HS-27A (cell line): ENCODE results near the gene DPM2.

Experiments used
- DNase-seq: peaks from one replicate; pipeline ENCODE4 v3.0.0-alpha.2; 2012; ENCODE audit warnings: low read depth, missing footprints

DPM2 gene

DNA sequence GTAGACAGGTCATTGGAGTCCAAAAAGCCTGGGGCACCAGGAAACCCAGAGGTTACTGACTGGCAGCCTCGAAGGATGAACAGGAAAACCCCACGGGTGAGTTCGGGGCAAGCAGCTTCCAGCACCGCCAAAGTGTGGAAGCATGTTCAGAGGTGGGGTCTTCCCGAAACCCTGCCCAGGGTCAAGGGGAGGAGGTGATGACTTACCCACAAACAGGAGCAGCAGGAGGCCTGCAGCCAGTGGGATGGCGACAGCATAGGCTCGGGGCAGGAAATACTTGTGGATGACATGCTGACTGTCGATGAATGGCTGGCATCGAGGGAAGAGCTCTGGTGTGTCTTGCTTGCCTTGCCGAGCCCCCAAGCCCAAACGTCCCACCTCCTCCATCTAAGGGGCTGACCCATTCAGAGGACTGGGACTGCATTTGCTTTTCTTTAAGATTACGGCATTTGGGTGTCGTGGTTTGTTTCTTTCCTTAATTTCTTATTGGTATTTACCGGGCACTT is 1.3 kb downstream of the DPM2 start:
- DNase-seq, result no peak

- no peak for DNase-seq
Measured at GRCh38 chr9:127935765-127936221, 1.9 kb downstream of the DPM2 start.

- no peak for DNase-seq
Measured at GRCh38 chr9:127934986-127935385, 2.7 kb downstream of the DPM2 start.

DNA sequence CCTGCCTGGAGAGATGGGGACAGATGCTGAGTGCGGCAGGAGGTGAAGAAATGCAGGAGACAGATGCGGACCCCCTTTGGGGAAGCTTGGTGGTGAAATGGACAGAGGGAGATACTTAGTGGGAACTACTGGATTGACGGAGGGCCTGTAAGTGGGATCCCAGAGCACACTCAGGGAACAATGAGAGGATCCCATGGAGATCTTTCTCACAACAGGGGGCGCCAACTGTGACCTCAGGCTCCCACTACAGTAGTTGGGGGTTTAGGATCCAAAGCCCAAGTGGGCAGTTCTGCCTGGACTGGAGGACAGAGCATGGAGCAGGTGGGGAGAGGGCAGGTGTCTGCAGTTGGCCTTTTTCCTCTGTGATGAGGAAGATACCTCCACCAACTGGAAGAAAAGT is 3.4 kb downstream of the DPM2 start:
- DNase-seq, result no peak

GRCh38 chr9:127931092-127931881 is 6.4 kb downstream of the DPM2 start:
- DNase-seq, result no peak

DNA sequence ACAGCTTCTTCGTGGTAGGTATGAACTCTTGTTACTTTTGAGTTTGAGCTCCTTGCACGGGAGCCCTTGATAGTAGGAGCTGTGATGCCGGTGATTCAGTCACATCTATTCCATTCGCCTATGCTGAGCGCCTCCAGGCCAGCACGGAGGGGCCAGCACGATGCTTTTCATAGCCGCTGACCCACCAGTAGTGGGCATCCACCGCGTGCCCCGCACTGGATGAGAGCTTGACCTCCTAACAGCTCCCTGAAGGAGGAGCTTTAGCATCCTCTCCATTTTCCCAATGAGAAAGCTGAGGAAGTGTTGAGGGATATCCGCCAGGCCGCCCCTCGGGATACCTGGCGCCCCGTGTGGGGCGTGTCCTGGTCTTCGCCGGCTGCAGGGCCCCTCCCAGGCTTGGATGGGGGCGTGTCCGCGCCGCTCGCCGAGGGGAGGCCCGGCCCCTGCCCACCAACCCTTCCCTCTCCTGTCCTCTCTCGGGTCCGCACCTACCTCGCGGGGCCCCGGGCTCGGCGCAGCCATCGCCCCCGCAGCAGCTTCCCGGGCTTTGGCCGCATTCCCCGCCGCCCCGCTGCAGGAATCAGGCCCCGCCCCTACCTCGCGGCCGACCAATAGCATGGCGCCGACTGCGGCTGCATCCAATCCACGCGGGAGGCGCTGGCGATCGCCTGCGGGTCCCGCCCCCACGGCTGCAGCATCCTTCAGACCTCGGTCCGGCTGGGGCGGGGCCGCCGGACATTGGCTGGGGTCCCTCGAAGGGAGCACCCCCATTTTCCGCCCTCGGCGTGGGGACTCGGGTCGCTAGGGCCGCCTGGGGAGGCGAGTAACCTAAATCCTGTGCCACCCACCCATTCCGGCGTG is 7.2 kb downstream of the DPM2 start, which contains the start of gene PIP5KL1:
TSS of gene PIP5KL1 (minus strand) at position 547 of the 861 bp plus-strand sequence. CDS start at position 522, 25 bp downstream.
- DNase-seq, result peak; percentile 66

DNA sequence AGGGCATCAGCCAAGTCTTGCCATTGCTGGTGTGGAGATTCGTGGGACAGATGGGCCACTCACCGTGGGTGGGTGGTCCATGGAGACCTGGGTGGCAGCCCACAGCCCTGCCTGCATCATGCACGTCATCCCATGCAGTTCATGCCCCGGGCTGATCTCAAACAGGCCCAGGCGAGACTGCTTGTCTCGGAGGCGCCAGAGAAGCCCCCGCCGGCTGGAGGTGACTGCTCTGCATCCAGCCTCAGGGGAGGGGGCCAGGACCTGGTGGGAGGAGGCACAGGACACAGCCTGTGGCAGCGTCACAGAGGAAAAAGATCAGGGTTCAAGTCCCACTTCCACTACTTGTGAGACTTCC is 8.1 kb downstream of the DPM2 start:
- no peak for DNase-seq

GRCh38 chr9:127928676-127929624 is 8.7 kb downstream of the DPM2 start:
- no peak for DNase-seq

- no peak for DNase-seq
Measured at GRCh38 chr9:127927988-127928675, 9.5 kb downstream of the DPM2 start.

DNA sequence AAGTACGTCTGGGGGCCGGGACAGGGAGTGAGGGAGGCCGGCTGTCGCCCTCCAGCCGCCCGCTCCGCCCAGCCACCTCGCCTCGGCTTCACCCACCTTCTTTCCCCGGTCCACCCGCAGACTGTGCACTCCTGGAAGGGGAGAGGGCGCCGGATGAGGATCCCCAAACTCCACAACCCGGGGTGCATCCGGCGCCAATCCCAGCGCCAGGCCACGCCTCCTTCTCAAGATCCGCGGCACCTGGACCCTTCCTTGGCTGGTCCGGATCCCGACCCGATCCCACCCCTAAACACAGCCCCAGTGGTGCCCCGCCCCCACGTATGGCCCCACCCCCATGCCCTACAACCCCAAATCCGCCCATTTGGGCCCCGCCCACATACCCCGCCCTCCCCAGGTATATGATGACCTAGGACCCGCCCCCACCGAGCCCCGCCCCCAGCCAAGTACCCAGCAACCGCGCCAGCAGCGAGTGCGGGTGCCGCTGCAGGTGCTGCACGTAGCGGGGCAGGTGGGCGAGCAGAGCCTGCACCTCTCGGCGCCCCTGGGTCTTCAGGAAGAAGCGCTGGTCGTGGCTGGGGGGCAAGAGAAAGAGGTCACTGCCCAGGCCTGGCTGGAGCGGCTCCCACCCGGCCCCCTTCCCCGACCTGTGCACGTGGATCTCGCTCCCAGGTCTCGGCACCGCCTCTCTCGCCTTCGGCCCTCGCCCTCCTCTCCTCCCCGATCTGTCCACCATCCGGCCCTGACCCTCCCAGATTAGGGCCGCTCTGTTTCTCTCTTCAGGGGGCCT is 10.3 kb downstream of the DPM2 start:
- DNase-seq, result no peak

DNA sequence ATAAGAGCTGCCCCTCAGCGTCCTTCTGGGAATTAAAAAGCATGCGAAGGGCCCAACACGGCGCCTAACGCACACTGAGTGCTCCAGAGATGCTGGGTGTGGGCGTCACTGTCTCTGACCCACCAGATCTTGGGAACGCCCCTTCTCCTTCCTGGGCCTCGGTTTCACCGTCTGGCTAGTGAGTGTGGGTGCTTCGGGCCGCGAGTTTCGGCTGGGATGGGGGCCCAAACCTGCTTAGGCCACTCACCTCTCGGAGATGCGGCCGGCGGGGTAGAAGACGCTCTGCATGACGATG is 10.8 kb downstream of the DPM2 start:
- DNase-seq, result no peak

GRCh38 chr9:127925959-127926905 is 11.4 kb downstream of the DPM2 start:
- no peak for DNase-seq

DNA sequence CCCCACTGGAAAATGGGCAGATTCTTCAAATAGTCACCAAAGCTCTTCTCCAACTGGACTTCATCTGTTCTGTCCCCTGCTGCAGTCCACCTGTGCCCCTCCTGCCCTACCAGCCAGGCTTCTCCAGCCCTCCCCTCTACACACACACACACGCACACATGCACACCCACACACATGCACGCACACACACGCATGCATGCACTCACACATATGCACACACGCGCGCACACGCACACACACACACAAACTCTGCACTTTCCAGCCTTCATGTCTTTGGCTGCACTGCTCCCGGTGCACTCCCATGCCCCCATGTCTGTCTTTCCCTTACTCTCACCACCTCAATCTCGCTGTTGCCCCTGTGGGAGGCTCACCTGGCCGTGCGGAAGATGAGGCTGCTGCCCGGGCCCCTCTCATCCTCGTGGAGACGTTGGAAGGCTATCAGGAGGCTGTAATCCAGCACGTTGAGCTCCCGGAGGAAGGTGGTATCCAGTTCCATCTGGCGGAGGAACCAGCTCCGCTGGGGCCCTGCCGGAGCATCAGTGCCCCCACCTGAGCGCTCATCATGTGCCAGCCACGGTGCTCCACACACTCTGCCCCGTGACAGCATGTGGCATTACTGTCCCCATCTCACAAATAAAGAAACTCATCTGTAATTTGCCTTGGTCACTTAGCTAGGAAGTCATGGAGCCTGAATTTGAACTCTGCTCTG is 12.8 kb downstream of the DPM2 start:
- no peak for DNase-seq

DNA sequence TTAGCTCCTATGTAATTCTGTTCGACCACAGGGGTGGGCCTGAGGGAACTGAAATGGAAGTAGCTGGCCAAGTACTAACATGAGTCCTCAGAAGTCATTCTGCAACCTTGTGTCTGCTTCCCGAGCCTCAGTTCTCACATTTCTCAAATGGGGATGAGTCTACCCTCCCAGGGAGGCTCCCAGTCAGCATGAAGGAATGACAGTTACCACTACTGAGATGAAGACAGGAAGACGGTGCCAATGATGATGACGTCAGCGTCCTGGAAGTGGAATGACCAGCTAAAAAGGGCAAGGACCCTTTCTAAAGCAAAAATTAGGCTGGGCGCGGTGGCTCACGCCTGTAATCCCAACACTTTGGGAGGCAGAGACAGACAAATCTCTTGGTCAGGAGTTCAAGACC is 13.9 kb downstream of the DPM2 start:
- DNase-seq, result peak; percentile 87

- no peak for DNase-seq
Measured at GRCh38 chr9:127923046-127923445, 14.6 kb downstream of the DPM2 start.

- no peak for DNase-seq
Measured at GRCh38 chr9:127921557-127922120, 16.0 kb downstream of the DPM2 start.

GRCh38 chr9:127920794-127921193 is 16.9 kb downstream of the DPM2 start:
- no peak for DNase-seq

- peak; percentile 98 for DNase-seq
Measured at GRCh38 chr9:127919253-127919815, 18.3 kb downstream of the DPM2 start.
